Glomerular visceral epithelial cell (primary cell): ENCODE measurements around the gene KCNQ1.

ENCODE experiments used
- DNase-seq: peaks from one replicate; pipeline ENCODE4 v3.0.0-alpha.2; 2016; ENCODE audit errors: extremely low spot score

KCNQ1 gene

GRCh38 chr11:2577991-2578928 lies 133.5 kb downstream of the KCNQ1 start:
- DNase-seq = no peak

GRCh38 chr11:2578929-2579270 lies 134.1 kb downstream of the KCNQ1 start:
- DNase-seq = no peak

GRCh38 chr11:2579315-2580060 lies 134.7 kb downstream of the KCNQ1 start:
- no peak for DNase-seq

- DNase-seq = no peak
Observed at GRCh38 chr11:2580061-2580421, 135.2 kb downstream of the KCNQ1 start.

GRCh38 chr11:2580571-2581001 lies 135.8 kb downstream of the KCNQ1 start:
- DNase-seq = no peak

GRCh38 chr11:2581151-2581930 lies 136.5 kb downstream of the KCNQ1 start:
- no peak for DNase-seq

- no peak for DNase-seq
Observed at GRCh38 chr11:2581931-2582350, 137.1 kb downstream of the KCNQ1 start.

GRCh38 chr11:2582351-2582945 lies 137.6 kb downstream of the KCNQ1 start:
- DNase-seq = no peak

- DNase-seq = no peak
Observed at GRCh38 chr11:2582946-2583604, 138.3 kb downstream of the KCNQ1 start.

GRCh38 chr11:2583605-2583958 lies 138.8 kb downstream of the KCNQ1 start:
- no peak for DNase-seq

- DNase-seq = no peak
Observed at GRCh38 chr11:2584434-2584811, 139.6 kb downstream of the KCNQ1 start.

- no peak for DNase-seq
Observed at GRCh38 chr11:2584812-2585565, 140.2 kb downstream of the KCNQ1 start.

GRCh38 chr11:2585566-2586086 lies 140.8 kb downstream of the KCNQ1 start:
- no peak for DNase-seq

GRCh38 chr11:2586087-2586792 lies 141.4 kb downstream of the KCNQ1 start:
- no peak for DNase-seq

- DNase-seq = no peak
Observed at GRCh38 chr11:2586793-2587131, 142.0 kb downstream of the KCNQ1 start.

- no peak for DNase-seq
Observed at GRCh38 chr11:2587132-2587930, 142.5 kb downstream of the KCNQ1 start.

- no peak for DNase-seq
Observed at GRCh38 chr11:2587976-2588748, 143.4 kb downstream of the KCNQ1 start.

GRCh38 chr11:2588809-2589537 lies 144.2 kb downstream of the KCNQ1 start:
- no peak for DNase-seq
